ENCODE measurements around the gene CYP24A1.

GRCh38 chr20:54127855-54128574 lies 45.8 kb downstream of the CYP24A1 start:
- no peak for TF ChIP-seq CTCF (IDR thresholded peaks at IDR 0.05)
- no peak for TF ChIP-seq POLR2A (IDR thresholded peaks at IDR 0.05)

All from ovary (tissue), 3 donors.